NCI-H460 (cell line): Measurements from ENCODE around the gene STAMBP. TPM values are rescaled to one million over a fixed set of nuclear protein-coding genes. Genes with fewer than 3 reads are reported as not detected.
"Not testable (repeated sequence)": the region's sequence is repeated elsewhere in the genome, so short reads cannot be mapped to it uniquely, and the experiment has no call there.

Experiments used
- DNase-seq: peaks from one replicate; pipeline ENCODE4 v3.0.0-alpha.2; 2016; ENCODE audit warnings: low read depth; ENCODE audit errors: extremely low read depth
- total RNA-seq: library from RNA; depleted of rRNA; stranded (reverse); fragments of >200 nt; shearing (Covaris generic); gene quantifications from 2 replicates; pipeline ENCODE4 v1.2.3, GENCODE V29; 2014

Gene STAMBP
- total RNA-seq, 1 experiment from 2014 or later: 81.2 TPM

GRCh38 chr2:73885406-73885805 is 56.6 kb downstream of the STAMBP start:
- no peak for DNase-seq

GRCh38 chr2:73886357-73886756 is 57.6 kb downstream of the STAMBP start:
- DNase-seq: no peak

- not testable (repeated sequence) for DNase-seq
Observed at GRCh38 chr2:73887596-73888353, 59.0 kb downstream of the STAMBP start.

GRCh38 chr2:73888388-73888787 is 59.6 kb downstream of the STAMBP start:
- no peak for DNase-seq

- no peak for DNase-seq
Observed at GRCh38 chr2:73889206-73889605, 60.4 kb downstream of the STAMBP start.

- DNase-seq: no peak
Observed at GRCh38 chr2:73890301-73891092, 61.7 kb downstream of the STAMBP start.

GRCh38 chr2:73891276-73891901 is 62.6 kb downstream of the STAMBP start:
- no peak for DNase-seq

- DNase-seq: no peak
Observed at GRCh38 chr2:73892631-73893329, 64.0 kb downstream of the STAMBP start, which contains the start of gene ACTG2. Gene ACTG2, plus strand, starts transcription at chr2:73893008. Its CDS starts 8,304 bp downstream, at chr2:73901312.

GRCh38 chr2:73893764-73894474 is 65.2 kb downstream of the STAMBP start:
- DNase-seq: no peak

- DNase-seq: no peak
Observed at GRCh38 chr2:73894475-73894850, 65.7 kb downstream of the STAMBP start.

GRCh38 chr2:73894877-73895276 is 66.1 kb downstream of the STAMBP start:
- DNase-seq: no peak

- DNase-seq: no peak
Observed at GRCh38 chr2:73895473-73895872, 66.7 kb downstream of the STAMBP start.

- no peak for DNase-seq
Observed at GRCh38 chr2:73896362-73897239, 67.8 kb downstream of the STAMBP start.

GRCh38 chr2:73897240-73897583 is 68.5 kb downstream of the STAMBP start:
- no peak for DNase-seq

- no peak for DNase-seq
Observed at GRCh38 chr2:73897934-73898333, 69.2 kb downstream of the STAMBP start.

GRCh38 chr2:73899801-73900336 is 71.1 kb downstream of the STAMBP start:
- no peak for DNase-seq

- DNase-seq: no peak
Observed at GRCh38 chr2:73901143-73901542, 72.4 kb downstream of the STAMBP start.

GRCh38 chr2:73902284-73902683 is 73.5 kb downstream of the STAMBP start:
- no peak for DNase-seq

GRCh38 chr2:73903313-73903712 is 74.6 kb downstream of the STAMBP start:
- DNase-seq: no peak
